Mononuclear cell (primary cell): Measurements from ENCODE around the gene OR2W3. TPM values are rescaled to one million over a fixed set of nuclear protein-coding genes. Genes with fewer than 3 reads are reported as not detected.

Source experiments
- H3K27me3 ChIP-seq: 2 replicates; pipeline ENCODE4 v1.6.0; 2011; ENCODE audit warnings: low read length, control low read depth; ENCODE audit not compliant: insufficient read depth
- H3K4me1 ChIP-seq: 2 replicates; pipeline ENCODE4 v1.5.1; 2011; ENCODE audit warnings: mild to moderate bottlenecking, low read length, control low read depth; ENCODE audit not compliant: insufficient read depth
- H3K4me3 ChIP-seq: 2 replicates; pipeline ENCODE4 v1.5.1; 2011; ENCODE audit warnings: mild to moderate bottlenecking, low read length, moderate library complexity
- H3K9me3 ChIP-seq: 2 replicates; pipeline ENCODE4 v1.5.1; 2011; ENCODE audit warnings: low read depth, mild to moderate bottlenecking, control low read depth, low read length
- total RNA-seq: library from RNA; depleted of rRNA; stranded (reverse); fragments of >200 nt; gene quantifications from one replicate; pipeline ENCODE4 v1.2.3, GENCODE V29; 2012

Gene OR2W3
- 1.2 TPM for total RNA-seq

GRCh38 chr1:247895163-247895637, at the start of gene OR2W3:
TSS of gene OR2W3 (plus strand) at chr1:247895587. CDS start at chr1:247895587, 0 bp downstream.
- H3K27me3 ChIP-seq: no peaks in the 10 kb centered on the region
- H3K9me3 ChIP-seq: no peaks in the 10 kb centered on the region
- H3K4me3 ChIP-seq: no peak within 1 kb of the TSS
- no peaks in the 10 kb centered on the region for H3K4me1 ChIP-seq

GRCh38 chr1:247845693-247846017, 49.7 kb upstream of the OR2W3 start:
- Histone ChIP-seq H3K9me3 (no peaks in the 10 kb centered on the region), H3K4me3 (no peak overlapping the region), H3K4me1 (no peaks in the 10 kb centered on the region), H3K27me3 (no peaks in the 10 kb centered on the region)

- Histone ChIP-seq H3K27me3 (no peaks in the 10 kb centered on the region), H3K4me3 (no peak overlapping the region)
Measured at GRCh38 chr1:247848346-247848745, 47.0 kb upstream of the OR2W3 start.

GRCh38 chr1:247849616-247850015, 45.8 kb upstream of the OR2W3 start:
- peaks cover 17% of the 10 kb centered on the region for H3K4me1 ChIP-seq
- no peaks in the 10 kb centered on the region for H3K27me3 ChIP-seq
- H3K9me3 ChIP-seq: no peaks in the 10 kb centered on the region
- H3K4me3 ChIP-seq: no peak overlapping the region

More at GRCh38 chr1:247848346-247848745, 47.0 kb upstream of the OR2W3 start:
- peaks cover 15% of the 10 kb centered on the region for H3K4me1 ChIP-seq
- H3K9me3 ChIP-seq: no peaks in the 10 kb centered on the region

GRCh38 chr1:247854899-247855545, 40.4 kb upstream of the OR2W3 start:
- Histone ChIP-seq H3K27me3 (peaks cover 11% of the 10 kb centered on the region), H3K9me3 (no peaks in the 10 kb centered on the region), H3K4me3 (no peak overlapping the region), H3K4me1 (peaks cover 32% of the 10 kb centered on the region)

GRCh38 chr1:247855911-247856310, 39.5 kb upstream of the OR2W3 start:
- H3K4me1 ChIP-seq: peaks cover 32% of the 10 kb centered on the region
- H3K9me3 ChIP-seq: no peaks in the 10 kb centered on the region
- no peak overlapping the region for H3K4me3 ChIP-seq
- peaks cover 11% of the 10 kb centered on the region for H3K27me3 ChIP-seq

GRCh38 chr1:247857069-247857984, 38.1 kb upstream of the OR2W3 start, which contains the start of gene TRIM58:
TSS of gene TRIM58 (plus strand) at chr1:247857187. CDS start at chr1:247857247, 60 bp downstream.
- Histone ChIP-seq H3K9me3 (no peaks in the 10 kb centered on the region), H3K4me3 (peak within 1 kb of the TSS; percentile 43), H3K4me1 (peaks cover 26% of the 10 kb centered on the region)

GRCh38 chr1:247857985-247858619, 37.3 kb upstream of the OR2W3 start:
- Histone ChIP-seq H3K4me3 (peak overlapping the region; percentile 43), H3K4me1 (peaks cover 19% of the 10 kb centered on the region), H3K9me3 (no peaks in the 10 kb centered on the region)

More at GRCh38 chr1:247857069-247857984, 38.1 kb upstream of the OR2W3 start, which contains the start of gene TRIM58:
- peaks cover 11% of the 10 kb centered on the region for H3K27me3 ChIP-seq

GRCh38 chr1:247862756-247863155, 32.6 kb upstream of the OR2W3 start:
- Histone ChIP-seq H3K4me1 (peaks cover 6% of the 10 kb centered on the region), H3K4me3 (no peak overlapping the region), H3K27me3 (peaks cover 6% of the 10 kb centered on the region), H3K9me3 (no peaks in the 10 kb centered on the region)

More at GRCh38 chr1:247857985-247858619, 37.3 kb upstream of the OR2W3 start:
- H3K27me3 ChIP-seq: peaks cover 11% of the 10 kb centered on the region

GRCh38 chr1:247864644-247865043, 30.7 kb upstream of the OR2W3 start:
- Histone ChIP-seq H3K4me3 (no peak overlapping the region), H3K9me3 (no peaks in the 10 kb centered on the region), H3K4me1 (no peaks in the 10 kb centered on the region), H3K27me3 (no peaks in the 10 kb centered on the region)

- H3K4me1 ChIP-seq: no peaks in the 10 kb centered on the region
- no peak overlapping the region for H3K4me3 ChIP-seq
- no peaks in the 10 kb centered on the region for H3K27me3 ChIP-seq
- H3K9me3 ChIP-seq: no peaks in the 10 kb centered on the region
Measured at GRCh38 chr1:247865416-247865815, 30.0 kb upstream of the OR2W3 start.

- Histone ChIP-seq H3K4me1 (no peaks in the 10 kb centered on the region), H3K4me3 (no peak overlapping the region), H3K27me3 (no peaks in the 10 kb centered on the region), H3K9me3 (no peaks in the 10 kb centered on the region)
Measured at GRCh38 chr1:247883346-247883745, 12.0 kb upstream of the OR2W3 start.

- no peaks in the 10 kb centered on the region for H3K9me3 ChIP-seq
- no peaks in the 10 kb centered on the region for H3K27me3 ChIP-seq
- H3K4me3 ChIP-seq: no peak overlapping the region
- no peaks in the 10 kb centered on the region for H3K4me1 ChIP-seq
Measured at GRCh38 chr1:247884797-247885413, 10.5 kb upstream of the OR2W3 start.

- Histone ChIP-seq H3K27me3 (no peaks in the 10 kb centered on the region), H3K4me1 (no peaks in the 10 kb centered on the region), H3K4me3 (no peak overlapping the region), H3K9me3 (no peaks in the 10 kb centered on the region)
Measured at GRCh38 chr1:247895976-247896375, 589 bp downstream of the OR2W3 start.
